Bronchial epithelial cell (primary cell): Measurements from ENCODE around the gene ACBD4. TPM values are rescaled to one million over a fixed set of nuclear protein-coding genes. Genes with fewer than 3 reads are reported as not detected.

Source experiments
- DNase-seq: peaks from one replicate; pipeline ENCODE4 v3.0.0-alpha.2; 2010; ENCODE audit warnings: low read depth
- FAIRE-seq: peaks from 2 replicates; lab custom pipeline; 2011; peaks lifted over from hg19 to GRCh38; lab: Jason Lieb, UNC
- H3K27me3 ChIP-seq: 2 replicates; pipeline ENCODE4 v1.5.1; 2011; ENCODE audit warnings: low read length; ENCODE audit not compliant: control insufficient read depth, insufficient read depth
- H3K36me3 ChIP-seq: 2 replicates; pipeline ENCODE4 v1.5.1; 2011; ENCODE audit warnings: low read length; ENCODE audit not compliant: control insufficient read depth, insufficient read depth
- H3K4me3 ChIP-seq: 2 replicates; pipeline ENCODE4 v1.5.1; 2011; ENCODE audit warnings: mild to moderate bottlenecking, low read depth, low read length, control low read depth
- total RNA-seq: library from RNA; depleted of rRNA; stranded (reverse); fragments of >200 nt; gene quantifications from 2 replicates; pipeline ENCODE4 v1.2.1, GENCODE V29; 2014
- TF ChIP-seq, protein P1 (sequence below): IDR thresholded peaks from 2 replicates; pipeline ENCODE4 v1.5.1; 2011; ENCODE audit warnings: mild to moderate bottlenecking, moderate library complexity, low read length, control low read depth, inconsistent platforms; ENCODE audit not compliant: insufficient read depth, severe bottlenecking

The ACBD4 gene
- total RNA-seq, 1 donor from 2014 or later, result 6.1 TPM

DNA sequence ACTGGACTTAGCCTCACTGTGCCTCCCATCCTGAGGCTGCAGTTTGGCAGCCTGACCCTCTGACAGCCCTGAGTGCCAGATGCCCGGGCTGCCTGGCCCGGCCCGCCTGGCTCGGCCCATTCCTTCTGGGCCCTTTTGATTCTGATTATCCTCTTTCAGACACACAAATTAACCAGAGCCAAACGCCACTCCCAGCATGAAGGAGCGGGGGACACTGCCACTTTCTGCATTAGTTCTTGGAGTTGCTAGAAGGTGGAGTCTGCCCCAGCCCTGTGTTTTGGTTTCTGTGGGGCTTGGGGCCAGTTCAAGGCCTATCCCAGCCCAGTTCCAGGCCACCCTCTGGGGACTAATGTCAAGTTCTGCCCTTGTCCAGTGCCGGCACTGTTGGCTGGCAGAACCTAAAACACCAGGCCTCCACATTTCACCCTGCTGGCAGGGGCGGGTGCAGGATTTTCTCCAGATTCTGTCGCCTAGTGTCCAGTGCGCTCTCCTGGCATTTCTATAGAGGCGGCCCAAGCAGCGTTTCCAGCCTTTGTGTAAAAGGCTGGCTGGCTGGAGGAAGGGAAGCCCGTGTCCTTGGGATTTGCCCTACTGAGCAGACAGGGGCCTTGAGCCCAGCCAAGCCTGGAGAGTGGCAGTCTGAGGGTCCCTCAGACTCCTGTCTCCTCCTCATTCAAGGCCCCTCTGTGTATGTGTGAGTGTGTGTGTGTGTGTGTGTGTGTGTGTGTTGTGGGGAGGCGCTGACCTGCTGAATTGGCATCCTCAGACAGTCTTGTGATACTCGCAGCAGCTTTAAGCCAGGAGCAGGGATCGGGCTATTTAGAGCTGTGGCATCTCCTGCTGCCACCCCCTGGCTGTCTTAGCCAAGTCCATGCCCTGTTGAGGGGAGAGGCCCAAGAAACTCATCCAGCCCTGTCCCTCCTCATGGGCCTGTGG is 24.5 kb upstream of the ACBD4 start:
- DNase-seq, result no peak
- Histone ChIP-seq H3K4me3 (no peak overlapping the region), H3K27me3 (no peaks in the 10 kb centered on the region), H3K36me3 (peaks cover 30% of the 10 kb centered on the region)
- TF ChIP-seq, protein P1, sequence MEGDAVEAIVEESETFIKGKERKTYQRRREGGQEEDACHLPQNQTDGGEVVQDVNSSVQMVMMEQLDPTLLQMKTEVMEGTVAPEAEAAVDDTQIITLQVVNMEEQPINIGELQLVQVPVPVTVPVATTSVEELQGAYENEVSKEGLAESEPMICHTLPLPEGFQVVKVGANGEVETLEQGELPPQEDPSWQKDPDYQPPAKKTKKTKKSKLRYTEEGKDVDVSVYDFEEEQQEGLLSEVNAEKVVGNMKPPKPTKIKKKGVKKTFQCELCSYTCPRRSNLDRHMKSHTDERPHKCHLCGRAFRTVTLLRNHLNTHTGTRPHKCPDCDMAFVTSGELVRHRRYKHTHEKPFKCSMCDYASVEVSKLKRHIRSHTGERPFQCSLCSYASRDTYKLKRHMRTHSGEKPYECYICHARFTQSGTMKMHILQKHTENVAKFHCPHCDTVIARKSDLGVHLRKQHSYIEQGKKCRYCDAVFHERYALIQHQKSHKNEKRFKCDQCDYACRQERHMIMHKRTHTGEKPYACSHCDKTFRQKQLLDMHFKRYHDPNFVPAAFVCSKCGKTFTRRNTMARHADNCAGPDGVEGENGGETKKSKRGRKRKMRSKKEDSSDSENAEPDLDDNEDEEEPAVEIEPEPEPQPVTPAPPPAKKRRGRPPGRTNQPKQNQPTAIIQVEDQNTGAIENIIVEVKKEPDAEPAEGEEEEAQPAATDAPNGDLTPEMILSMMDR, result no peak
- no peak for FAIRE-seq

DNA sequence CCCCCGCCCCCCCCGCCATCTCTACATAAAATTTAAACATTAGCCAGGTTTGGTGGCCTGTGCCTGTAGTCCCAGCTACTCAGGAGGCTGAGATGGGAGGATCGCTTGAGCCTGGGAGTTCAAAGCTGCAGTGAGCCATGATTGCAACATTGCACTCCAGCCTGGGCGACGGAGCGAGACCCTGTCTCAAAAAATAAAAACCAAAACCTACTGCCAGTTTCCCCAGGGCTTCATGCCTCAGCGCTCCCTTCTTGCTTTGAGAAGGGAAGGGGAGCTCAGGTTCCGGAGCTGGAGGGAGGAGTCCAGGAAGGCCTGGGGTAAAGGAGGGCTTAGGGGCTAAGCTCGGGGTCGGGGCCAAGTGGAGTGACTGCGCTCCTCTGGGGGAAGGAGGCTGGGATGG is 23.6 kb upstream of the ACBD4 start:
- Histone ChIP-seq H3K4me3 (no peak overlapping the region), H3K27me3 (no peaks in the 10 kb centered on the region), H3K36me3 (peaks cover 28% of the 10 kb centered on the region)
- FAIRE-seq (no peak), DNase-seq (no peak)
- TF ChIP-seq, protein P1, result no peak

DNA sequence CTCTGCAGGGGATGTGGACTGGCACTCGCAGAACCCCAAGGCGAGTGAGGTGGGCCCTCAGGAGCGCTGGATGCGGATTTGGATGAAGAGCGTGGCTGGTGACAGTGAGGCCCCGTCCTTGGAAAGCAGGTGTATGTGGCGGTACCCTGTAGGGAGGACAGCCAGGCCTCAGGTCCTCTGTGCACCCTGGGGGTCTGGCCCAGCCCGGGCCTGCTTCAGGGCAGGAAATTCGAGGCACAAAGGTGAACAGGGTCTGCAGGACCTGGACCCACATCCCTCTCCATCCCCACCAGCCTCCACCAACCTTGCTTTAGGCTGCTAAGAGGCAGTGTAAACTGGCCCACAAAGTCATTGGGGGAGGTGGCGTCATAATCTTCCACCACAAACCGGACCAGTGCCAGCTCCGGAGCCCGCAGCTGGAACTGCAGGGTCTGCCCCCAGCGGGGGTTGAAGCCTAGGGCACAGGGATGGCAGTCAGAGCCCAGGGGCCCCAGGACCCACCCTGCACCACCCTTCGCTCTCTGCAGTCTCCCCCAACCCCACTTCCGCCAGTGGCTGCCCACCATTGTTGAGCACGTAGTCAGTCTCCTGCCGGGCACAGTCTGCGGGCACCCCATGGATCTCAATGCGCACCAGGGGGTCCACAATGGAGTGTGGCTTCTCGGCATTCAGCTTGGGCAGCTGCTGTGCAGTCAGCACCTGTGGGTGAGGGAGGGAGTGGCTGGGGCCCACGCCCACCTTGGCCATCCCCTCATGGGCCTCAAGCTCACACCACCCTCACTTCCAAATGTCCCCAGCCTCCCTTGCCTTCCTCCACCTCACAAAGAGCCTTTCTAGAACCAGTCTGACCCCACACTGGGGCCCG is 22.7 kb upstream of the ACBD4 start:
- DNase-seq (no peak), FAIRE-seq (no peak)
- H3K27me3 ChIP-seq, result no peaks in the 10 kb centered on the region
- H3K36me3 ChIP-seq, result peaks cover 27% of the 10 kb centered on the region
- TF ChIP-seq, protein P1, result no peak
- H3K4me3 ChIP-seq, result no peak overlapping the region

DNA sequence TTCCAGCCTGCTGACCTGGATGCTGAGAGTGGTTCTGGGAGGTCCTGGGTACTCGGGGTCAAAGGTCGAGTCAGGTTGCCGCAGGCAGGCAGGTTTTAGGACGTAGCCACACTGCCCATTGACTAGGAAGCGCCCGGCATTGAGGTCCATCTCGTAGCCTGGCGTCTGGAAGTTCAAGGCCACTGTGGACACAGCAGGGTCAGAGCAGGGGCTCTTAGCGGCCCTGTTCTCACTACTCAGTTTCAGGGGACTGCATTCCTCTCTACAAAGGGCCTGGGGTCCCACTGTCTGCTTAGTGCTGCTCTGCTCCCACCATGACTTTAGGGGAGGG is 22.1 kb upstream of the ACBD4 start:
- Histone ChIP-seq H3K27me3 (no peaks in the 10 kb centered on the region), H3K4me3 (no peak overlapping the region), H3K36me3 (peaks cover 27% of the 10 kb centered on the region)
- TF ChIP-seq, protein P1, result no peak
- no peak for DNase-seq
- no peak for FAIRE-seq

DNA sequence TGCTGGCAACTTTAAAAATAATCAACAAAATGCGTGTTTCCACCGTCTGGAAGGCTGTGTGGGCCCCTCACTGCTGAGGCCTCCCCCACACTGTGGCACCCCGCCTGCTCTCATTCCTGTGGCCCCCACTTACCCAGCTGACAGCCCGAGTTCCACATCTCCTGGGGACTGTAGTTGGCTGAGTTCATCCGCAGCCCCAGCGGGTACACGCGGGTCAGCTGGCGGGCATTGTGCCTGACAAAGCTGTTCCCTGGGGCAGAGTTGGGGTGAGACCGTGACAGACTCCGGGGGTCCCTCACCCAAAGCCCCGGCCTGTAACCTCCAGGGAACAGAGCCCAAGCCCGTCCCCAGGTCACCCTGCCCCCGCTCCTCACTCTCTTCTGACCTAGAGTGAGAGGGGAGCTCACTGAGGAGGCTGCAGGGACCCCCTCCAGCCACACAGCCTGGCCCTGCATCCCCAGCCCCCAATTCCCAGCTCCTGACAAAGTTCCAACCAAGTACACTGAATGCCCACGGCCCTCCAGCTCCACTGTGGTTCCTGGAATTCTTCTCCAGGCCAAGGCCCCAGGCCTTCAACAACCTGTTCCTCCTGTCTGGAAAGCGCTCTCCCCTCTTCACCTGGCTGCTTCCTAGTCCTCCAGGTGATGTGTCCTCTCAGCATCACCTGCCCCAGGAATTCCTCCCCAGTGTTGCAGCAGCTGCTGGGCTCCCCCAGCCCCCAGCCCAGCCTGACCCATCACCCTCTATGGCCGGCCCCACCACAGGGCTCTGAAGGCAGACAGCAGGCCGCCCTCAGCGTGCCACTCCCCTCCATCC is 21.2 kb upstream of the ACBD4 start:
- FAIRE-seq (no peak), DNase-seq (no peak)
- Histone ChIP-seq H3K4me3 (no peak overlapping the region), H3K27me3 (no peaks in the 10 kb centered on the region), H3K36me3 (peaks cover 28% of the 10 kb centered on the region)
- TF ChIP-seq, protein P1, result no peak
